Left cardiac atrium (tissue), 4 donors: ENCODE data around the gene CELA3B. TPM values are rescaled to one million over a fixed set of nuclear protein-coding genes. Genes with fewer than 3 reads are reported as not detected.
"Not testable (repeated sequence)": the region's sequence is repeated elsewhere in the genome, so short reads cannot be mapped to it uniquely, and the experiment has no call there.

Source experiments
- ATAC-seq, 2 donors: fragments of 200-7000 bp; cut with Tn5 transposase; one replicate each; pipeline ENCODE4 v1.9.1; 2020; ENCODE audit warnings: mild to moderate bottlenecking in 2 of 2, moderate library complexity in 2 of 2
- DNase-seq: peaks from one replicate; pipeline ENCODE4 v3.0.0-alpha.2; 2020
- intact Hi-C, 2 donors: fragments of 100-400 bp; cut with DNase I; formaldehyde crosslinking; loops; one replicate each; pipeline versions ENCODE4 v1.14.1 to v1.15.1; 2022 to 2023
- total RNA-seq, 2 donors: library from RNA; stranded (reverse); fragmentation: NEBNext Ultra II Directional; extraction: Animal tissue kit (Norgen Biotek cat#: 25700); gene quantifications; one replicate each; pipeline ENCODE4 v1.2.1, GENCODE V29; 2021
- donor health status: DM: no; HTN: yes; CAD: no.
- donor health status: DM: no; HTN: yes; CAD: no; lungs with severe emphysema.
- donor health status: DM: yes; HTN: yes; CAD: no.
- donor health status: Dilated cardiomyopathy.

CELA3B gene
- total RNA-seq, 2 donors from 2014 or later: not detected

DNA sequence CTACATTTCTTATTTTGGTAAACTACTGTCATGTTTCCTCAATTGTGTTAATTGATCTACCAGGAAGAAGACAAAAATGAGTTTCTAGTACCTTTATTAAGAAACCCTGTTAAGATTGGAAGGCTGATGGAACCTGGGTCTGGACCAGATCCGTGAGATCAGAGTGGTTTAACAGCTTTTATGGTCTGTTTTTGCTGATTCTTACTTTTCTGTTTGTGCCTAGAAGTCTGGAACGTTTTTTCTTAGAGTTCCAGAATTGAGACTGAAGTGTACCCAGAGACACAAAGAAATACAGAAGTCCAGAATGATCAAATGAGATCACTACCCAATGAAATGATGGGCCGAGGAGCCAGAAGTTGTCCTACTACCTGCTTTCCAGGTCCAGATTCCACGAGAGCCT is 53.2 kb downstream of the CELA3B start:
- DNase-seq (no peak), ATAC-seq (no peak)
- intact Hi-C loops: no loop called here

DNA sequence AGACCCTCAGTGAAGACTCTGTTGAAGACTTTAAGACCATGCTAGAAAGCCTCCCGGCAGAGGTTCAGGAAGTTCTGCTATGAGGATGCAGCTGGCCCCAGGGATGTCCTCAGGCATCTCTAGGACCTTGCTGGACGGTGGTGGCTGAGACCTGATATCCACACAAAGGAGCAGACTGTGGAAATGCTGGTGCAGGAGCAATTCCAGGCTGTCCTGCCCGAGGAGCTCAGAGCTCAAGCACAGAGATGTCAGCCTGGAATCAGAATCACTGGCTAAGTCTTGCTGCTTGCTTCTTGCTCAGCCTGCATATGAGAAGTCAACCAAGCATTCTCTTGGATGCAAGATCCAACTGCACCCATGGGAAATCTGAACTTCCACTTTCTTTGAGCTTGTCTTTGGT is 53.7 kb downstream of the CELA3B start:
- no peak for DNase-seq
- ATAC-seq: no peak
- intact Hi-C loops: no loop called here

GRCh38 chr1:22031214-22031962 is 54.6 kb downstream of the CELA3B start:
- DNase-seq (no peak), ATAC-seq (peak in 1 of 2 donors; percentile 40)
- intact Hi-C loops: no loop called here

DNA sequence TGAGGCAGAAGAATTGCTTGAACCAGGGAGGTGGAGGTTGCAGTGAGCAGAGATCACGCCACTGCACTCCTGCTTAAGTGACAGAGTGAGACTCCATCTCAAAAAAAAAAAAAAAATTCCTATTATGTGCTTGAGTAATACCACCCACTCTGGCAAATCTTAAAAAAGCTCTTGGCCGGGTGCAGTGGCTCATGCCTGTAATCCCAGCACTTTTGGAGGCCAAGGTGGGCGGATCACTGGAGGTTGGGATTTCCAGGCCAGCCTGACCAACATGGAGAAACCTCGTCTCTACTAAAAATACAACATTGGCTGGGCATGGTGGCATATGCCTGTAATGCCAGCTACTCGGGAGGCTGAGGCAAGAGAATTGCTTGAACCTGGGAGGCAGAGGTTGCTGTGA is 58.0 kb downstream of the CELA3B start:
- ATAC-seq, intact Hi-C loops, DNase-seq: not testable (repeated sequence)

DNA sequence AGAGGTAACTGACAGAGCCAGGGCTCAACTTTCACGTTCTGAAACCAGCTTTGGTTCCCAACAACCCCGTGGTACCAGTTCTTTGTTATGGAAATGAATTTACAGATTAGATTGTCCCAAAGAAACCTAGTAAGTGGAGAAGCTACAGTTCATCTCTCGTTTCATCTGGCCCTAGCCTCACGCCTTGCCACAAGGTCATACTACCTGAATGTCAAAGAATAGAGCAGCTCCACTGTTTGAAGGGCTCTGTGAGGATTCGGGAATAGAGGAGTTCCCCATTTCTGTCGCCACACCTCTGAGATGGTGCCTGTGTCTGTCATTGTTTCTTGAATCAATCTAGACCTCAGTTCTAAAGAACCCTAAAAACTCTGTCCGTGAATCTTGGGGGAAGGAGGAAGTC is 60.7 kb downstream of the CELA3B start:
- intact Hi-C loops: no loop called here
- ATAC-seq (no peak), DNase-seq (no peak)

GRCh38 chr1:22038036-22038435 is 61.2 kb downstream of the CELA3B start:
- DNase-seq (no peak), ATAC-seq (peak in 1 of 2 donors; percentile 30)

More at GRCh38 chr1:22038036-22038435, 61.2 kb downstream of the CELA3B start:
- intact Hi-C loops: no loop called here

Other genes starting within 250 kb of the CELA3B start
- 10 to 100 TPM; 41.1 to 41.3 TPM for gene USP48, start 193.9 kb upstream of the CELA3B start, total RNA-seq
- under 1 TPM in 1 of 2 donors, not detected in 1; 0.16 TPM for gene LDLRAD2, start 164.8 kb upstream of the CELA3B start, total RNA-seq
- 100 to 1,000 TPM; 307 to 608 TPM for gene HSPG2, start 39.7 kb upstream of the CELA3B start, total RNA-seq
- not detected for gene CELA3A, start 24.6 kb downstream of the CELA3B start, total RNA-seq
- gene CDC42, start 75.7 kb downstream of the CELA3B start, total RNA-seq: 100 to 1,000 TPM; 149 to 170 TPM
- gene WNT4, start 166.1 kb downstream of the CELA3B start, total RNA-seq: under 1 TPM in 1 of 2 donors, not detected in 1; 0.18 TPM